GM23338 (cell line): ENCODE measurements around the gene EYS. TPM values are rescaled to one million over a fixed set of nuclear protein-coding genes. Genes with fewer than 3 reads are reported as not detected.

ENCODE experiments used
- ATAC-seq: fragments of 200-7000 bp; cut with Tn5 transposase; 3 replicates; pipeline ENCODE4 v1.9.1; 2020
- DNase-seq: peaks from one replicate; pipeline ENCODE4 v3.0.0-alpha.2; 2015; ENCODE audit warnings: low spot score
- H2AFZ ChIP-seq: fragments of 200-600 bp; sonication (generic); 2 replicates; pipeline ENCODE4 v1.8.0; 2016; ENCODE audit warnings: antibody characterized with exemption, mild to moderate bottlenecking, moderate library complexity
- H3F3A ChIP-seq: fragments of 200-600 bp; sonication (generic); replicated peaks from 2 replicates; pipeline ENCODE4 v1.8.0; 2017; ENCODE audit warnings: antibody characterized with exemption, mixed run types, low read depth
- H3K27ac ChIP-seq: fragments of 200-600 bp; sonication (generic); 2 replicates; pipeline ENCODE4 v1.6.1; 2016; ENCODE audit warnings: low read depth
- H3K27me3 ChIP-seq: fragments of 200-600 bp; sonication (generic); 2 replicates; pipeline ENCODE4 v1.8.0; 2016; ENCODE audit warnings: mild to moderate bottlenecking, mixed run types, moderate library complexity; ENCODE audit not compliant: insufficient read depth
- H3K36me3 ChIP-seq: fragments of 200-600 bp; sonication (generic); 2 replicates; pipeline ENCODE4 v1.8.0; 2016; ENCODE audit warnings: mild to moderate bottlenecking; ENCODE audit not compliant: insufficient read depth
- H3K4me1 ChIP-seq: fragments of 200-600 bp; sonication (generic); 2 replicates; pipeline ENCODE4 v1.8.0; 2016; ENCODE audit warnings: mild to moderate bottlenecking, moderate library complexity; ENCODE audit not compliant: insufficient read depth
- H3K4me2 ChIP-seq: fragments of 200-600 bp; sonication (generic); 2 replicates; pipeline ENCODE4 v1.7.1; 2017; ENCODE audit warnings: mixed run types
- H3K4me3 ChIP-seq: fragments of 200-600 bp; sonication (generic); 2 replicates; pipeline ENCODE4 v1.6.1; 2016; ENCODE audit warnings: mixed run types
- H3K79me2 ChIP-seq: fragments of 200-600 bp; sonication (generic); replicated peaks from 2 replicates; pipeline ENCODE4 v1.8.0; 2017; ENCODE audit warnings: mild to moderate bottlenecking; ENCODE audit not compliant: insufficient read depth
- H3K9me2 ChIP-seq: fragments of 200-600 bp; sonication (generic); 2 replicates; pipeline ENCODE4 v1.8.0; 2017; ENCODE audit not compliant: insufficient read depth
- H4K20me1 ChIP-seq: fragments of 200-600 bp; sonication (generic); replicated peaks from 2 replicates; pipeline ENCODE4 v1.8.0; 2017; ENCODE audit warnings: mild to moderate bottlenecking; ENCODE audit not compliant: insufficient read depth
- H3K27ac Mint-ChIP-seq: 2 replicates; pipeline ENCODE4 v1.8.0; 2020; ENCODE audit warnings: inconsistent platforms, mild to moderate bottlenecking, moderate library complexity, mixed read lengths
- H3K27me3 Mint-ChIP-seq: 3 replicates; pipeline ENCODE4 v1.8.0; 2022; ENCODE audit warnings: low read depth, mild to moderate bottlenecking, moderate library complexity, mixed read lengths, inconsistent platforms; ENCODE audit not compliant: insufficient read depth, poor library complexity
- H3K36me3 Mint-ChIP-seq: 3 replicates; pipeline ENCODE4 v1.8.0; 2021; ENCODE audit warnings: low read depth, mild to moderate bottlenecking, inconsistent platforms, moderate library complexity, mixed read lengths
- H3K4me1 Mint-ChIP-seq: 3 replicates; pipeline ENCODE4 v1.8.0; 2020; ENCODE audit warnings: mild to moderate bottlenecking, inconsistent platforms, mixed read lengths
- H3K4me3 Mint-ChIP-seq: 3 replicates; pipeline ENCODE4 v1.8.0; 2021; ENCODE audit warnings: moderate library complexity, mild to moderate bottlenecking, inconsistent platforms, mixed read lengths
- H3K9me3 Mint-ChIP-seq: 3 replicates; pipeline ENCODE4 v1.8.0; 2020; ENCODE audit warnings: moderate library complexity, mild to moderate bottlenecking, inconsistent platforms, mixed read lengths
- CREB1 ChIP-seq: fragments of 250-450 bp; sonication (Bioruptor Pico); IDR thresholded peaks from 2 replicates; pipeline ENCODE4 v1.5.0; 2020; ENCODE audit warnings: low read depth, mild to moderate bottlenecking, moderate library complexity
- CTCF ChIP-seq, 2 experiments: fragments of 200-600 bp in 1 of 2; sonication (generic) in 1 of 2; conservative IDR thresholded peaks; 2 replicates each; pipeline versions ENCODE4 v1.5.1 to v1.6.1; 2016 to 2017; ENCODE audit warnings: antibody characterized with exemption in 2 of 2, low read depth in 2 of 2, mild to moderate bottlenecking in 2 of 2, moderate library complexity in 1 of 2
- EZH2 ChIP-seq: fragments of 200-600 bp; sonication (generic); IDR thresholded peaks from one replicate; pipeline ENCODE4 v1.8.0; 2017; ENCODE audit warnings: antibody characterized with exemption, mild to moderate bottlenecking, low read depth; ENCODE audit not compliant: unreplicated experiment
- EZH2phosphoT487 ChIP-seq: fragments of 200-600 bp; sonication (generic); IDR thresholded peaks from one replicate; pipeline ENCODE4 v1.8.1; 2018; ENCODE audit warnings: antibody characterized with exemption; ENCODE audit not compliant: unreplicated experiment
- NANOG ChIP-seq: IDR thresholded peaks from 2 replicates; pipeline ENCODE4 v1.6.1; 2016; ENCODE audit warnings: antibody characterized with exemption, borderline replicate concordance
- REST ChIP-seq: IDR thresholded peaks from one replicate; pipeline ENCODE4 v1.6.1; 2018; ENCODE audit warnings: antibody characterized with exemption; ENCODE audit not compliant: unreplicated experiment
- ZNF331 ChIP-seq: fragments of 250-450 bp; sonication (Bioruptor Pico); IDR thresholded peaks from 2 replicates; pipeline ENCODE4 v1.5.0; 2020; ENCODE audit warnings: low read depth, mild to moderate bottlenecking, moderate library complexity
- ZNF462 ChIP-seq: fragments of 250-450 bp; sonication (Bioruptor Pico); IDR thresholded peaks from 2 replicates; pipeline ENCODE4 v1.5.0; 2020; ENCODE audit warnings: mild to moderate bottlenecking, moderate library complexity
- polyA plus RNA-seq: library from polyadenylated mRNA; unstranded; fragments of >200 nt; fragmentation: Nextera tagmentation; extraction: Ambion mirVana; gene quantifications from 2 replicates; pipeline ENCODE4 v1.2.1, GENCODE V29; 2016
- total RNA-seq: library from RNA; depleted of rRNA; stranded (reverse); fragments of >200 nt; shearing (Covaris generic); gene quantifications from 2 replicates; pipeline ENCODE4 v1.2.3, GENCODE V29; 2014

EYS gene
- total and polyA plus RNA-seq, 2 experiments from 2014 or later: 0.38 to 0.52 TPM

GRCh38 chr6:63793465-63794137 lies 1913.4 kb downstream of the EYS start (continued):
- TF ChIP-seq ZNF462 (CRISPR knock-in tag) (no peak), CTCF (conservative IDR thresholded peaks at IDR 0.05; ENCODE audit: low read depth in 2 of 2) (no peak)

- Mint-ChIP-seq H3K27ac (no peak overlapping the region), H3K36me3 (no peaks in the 10 kb centered on the region), H3K4me3 (no peak overlapping the region), H3K9me3 (no peaks in the 10 kb centered on the region), H3K4me1 (peaks cover 3% of the 10 kb centered on the region), H3K27me3 (no peaks in the 10 kb centered on the region)
- H3F3A ChIP-seq: no peaks in the 10 kb centered on the region
- no peak overlapping the region for H3K4me2 ChIP-seq
- no peaks in the 10 kb centered on the region for H4K20me1 ChIP-seq
- no peak overlapping the region for H3K4me3 ChIP-seq
- peaks cover 14% of the 10 kb centered on the region for H3K4me1 ChIP-seq
- no peaks in the 10 kb centered on the region for H3K79me2 ChIP-seq
- peaks cover 12% of the 10 kb centered on the region; the same call in 1 of the 2 replicates for H3K9me2 ChIP-seq
- ATAC-seq: no peak
- no peaks in the 10 kb centered on the region for H3K27me3 ChIP-seq
- H3K27ac ChIP-seq: no peak overlapping the region
- no peak for DNase-seq
- H3K36me3 ChIP-seq: no peaks in the 10 kb centered on the region
- H2AFZ ChIP-seq: no peak overlapping the region
- no peak for TF ChIP-seq ZNF331 (CRISPR knock-in tag)
- TF ChIP-seq CTCF (conservative IDR thresholded peaks at IDR 0.05; ENCODE audit: low read depth in 2 of 2): no peak
- TF ChIP-seq CREB1 (CRISPR knock-in tag): no peak
- TF ChIP-seq REST: no peak
- TF ChIP-seq NANOG: no peak
- TF ChIP-seq EZH2phosphoT487: no peak
- no peak for TF ChIP-seq EZH2
These were observed 1914.1 kb downstream of the EYS start for GRCh38 chr6:63792736-63793464.
